Endothelial cell of umbilical vein (primary cell): ENCODE data around the gene CDX2. TPM values are rescaled to one million over a fixed set of nuclear protein-coding genes. Genes with fewer than 3 reads are reported as not detected.

ENCODE experiments used
- BruUV-seq: library from RNA; stranded (reverse); fragments of 400-500 nt; replicated peaks from 2 replicates; lab custom pipeline; 2021; lab: Mats Ljungman, UMichigan
- CTCF ChIA-PET: fragments of 300-600, 350-600 bp; sonication (Branson Sonifier 250); formaldehyde crosslinking; loops from one replicate; lab custom pipeline; 2021; ENCODE audit warnings: antibody characterized with exemption, inconsistent platforms; lab: Charles Lee
- POLR2A ChIA-PET: fragments of 300-600, 350-600 bp; sonication (Branson Sonifier 250); formaldehyde crosslinking; loops from one replicate; lab custom pipeline; 2021; ENCODE audit warnings: antibody characterized with exemption, inconsistent platforms; lab: Charles Lee
- DNase-seq: peaks from one replicate; pipeline ENCODE4 v3.0.0-alpha.2; 2011; ENCODE audit warnings: low read depth, low spot score
- FAIRE-seq: peaks from 2 replicates; lab custom pipeline; 2011; peaks lifted over from hg19 to GRCh38; lab: Jason Lieb, UNC
- H2AFZ ChIP-seq: 2 replicates; pipeline ENCODE4 v1.6.0; 2012; ENCODE audit warnings: low read depth, low read length, control low read depth, inconsistent platforms
- H3K27ac ChIP-seq: 2 replicates; pipeline ENCODE4 v1.5.1; 2011; ENCODE audit warnings: low read depth, mild to moderate bottlenecking, control low read depth, low read length, moderate library complexity; ENCODE audit not compliant: insufficient read depth
- H3K27me3 ChIP-seq, 2 experiments: 2 replicates each; pipeline versions ENCODE4 v1.6.0 to v1.6.1; 2011; ENCODE audit warnings: low read length in 2 of 2, mixed read lengths in 1 of 2; ENCODE audit not compliant: control insufficient read depth in 2 of 2, insufficient read depth in 2 of 2
- H3K36me3 ChIP-seq, 2 experiments: 2 replicates in 1 of 2; 3 replicates in 1 of 2; pipeline ENCODE4 v1.5.1; 2011; ENCODE audit warnings: low read length in 2 of 2, mild to moderate bottlenecking in 1 of 2, moderate library complexity in 1 of 2; ENCODE audit not compliant: control insufficient read depth in 2 of 2, insufficient read depth in 2 of 2; ENCODE audit errors: extremely low read depth in 1 of 2
- H3K4me1 ChIP-seq: 3 replicates; pipeline ENCODE4 v1.5.1; 2011; ENCODE audit warnings: mild to moderate bottlenecking, low read length; ENCODE audit not compliant: control insufficient read depth, insufficient read depth; ENCODE audit errors: extremely low read depth
- H3K4me2 ChIP-seq: 2 replicates; pipeline ENCODE4 v1.6.1; 2011; ENCODE audit warnings: low read length, control low read depth, mixed read lengths; ENCODE audit not compliant: insufficient read depth
- H3K4me3 ChIP-seq, 3 experiments: fragments of 200-600 bp in 1 of 3; sonication (generic), shearing (Covaris generic) in 1 of 3; replicated peaks in 1 of 3; 2 replicates each; pipeline ENCODE4 v1.5.1; 2011 to 2016; ENCODE audit warnings: control low read depth in 3 of 3, low read length in 3 of 3, mild to moderate bottlenecking in 2 of 3, inconsistent platforms in 1 of 3, low read depth in 1 of 3, moderate library complexity in 1 of 3; ENCODE audit not compliant: insufficient read depth in 1 of 3
- H3K79me2 ChIP-seq: 2 replicates; pipeline ENCODE4 v1.6.0; 2012; ENCODE audit warnings: low read length, inconsistent platforms; ENCODE audit not compliant: control insufficient read depth, insufficient read depth
- H3K9ac ChIP-seq: replicated peaks from 2 replicates; pipeline ENCODE3; 2011; ENCODE audit warnings: low read length, control low read depth; ENCODE audit not compliant: insufficient read depth; ENCODE audit errors: extremely low read depth
- H3K9me1 ChIP-seq: replicated peaks from 3 replicates; pipeline ENCODE4 v1.6.0; 2011; ENCODE audit warnings: mild to moderate bottlenecking, low read length; ENCODE audit not compliant: control insufficient read depth, insufficient read depth; ENCODE audit errors: extremely low read depth
- H3K9me3 ChIP-seq: replicated peaks from 2 replicates; pipeline ENCODE4 v1.5.1; 2012; ENCODE audit warnings: low read length, inconsistent platforms; ENCODE audit not compliant: control insufficient read depth, insufficient read depth
- H4K20me1 ChIP-seq: replicated peaks from 2 replicates; pipeline ENCODE3; 2011; ENCODE audit warnings: mild to moderate bottlenecking, low read length; ENCODE audit not compliant: control insufficient read depth, insufficient read depth; ENCODE audit errors: extremely low read depth
- EZH2 ChIP-seq: IDR thresholded peaks from 2 replicates; pipeline ENCODE4 v1.6.1; 2012; ENCODE audit warnings: borderline replicate concordance, low read depth, mild to moderate bottlenecking, moderate library complexity, low read length, inconsistent platforms; ENCODE audit not compliant: severe bottlenecking
- FOS ChIP-seq: IDR thresholded peaks from 2 replicates; pipeline ENCODE4 v1.6.1; 2011; ENCODE audit warnings: mild to moderate bottlenecking, low read length, moderate library complexity, borderline replicate concordance; ENCODE audit not compliant: insufficient read depth
- GATA2 ChIP-seq: IDR thresholded peaks from 2 replicates; pipeline ENCODE4 v1.7.0; 2011; ENCODE audit warnings: low read depth, mild to moderate bottlenecking, moderate library complexity, mixed read lengths, low read length; ENCODE audit not compliant: insufficient read length, insufficient read depth
- JUN ChIP-seq: IDR thresholded peaks from 2 replicates; pipeline ENCODE4 v1.6.1; 2011; ENCODE audit warnings: borderline replicate concordance, low read depth; ENCODE audit not compliant: insufficient read length, insufficient read depth
- MYC ChIP-seq: IDR thresholded peaks from one replicate; pipeline ENCODE4 v1.6.1; 2011; ENCODE audit warnings: mild to moderate bottlenecking, low read depth, low read length
- POLR2A ChIP-seq: IDR thresholded peaks from 2 replicates; pipeline ENCODE4 v1.6.1; 2012; ENCODE audit warnings: low read depth, mild to moderate bottlenecking, control low read depth, low read length
- POLR2AphosphoS5 ChIP-seq: IDR thresholded peaks from 2 replicates; pipeline ENCODE4 v1.6.1; 2012; ENCODE audit warnings: low read depth, mild to moderate bottlenecking, control low read depth, low read length, moderate library complexity; ENCODE audit not compliant: insufficient read depth
- dilution Hi-C: fragments of 300-500 bp; cut with MboI; formaldehyde crosslinking; loops from one replicate; pipeline ENCODE4 v1.15.0; 2019; ENCODE audit warnings: low sequenced_read_pairs; ENCODE audit not compliant: extremely low pct_ligation_motif_present
- intact Hi-C: fragments of 100-400 bp; cut with micrococcal nuclease; formaldehyde crosslinking; loops from one replicate; pipeline ENCODE4 v1.10.0; 2022
- polyA plus RNA-seq, 4 experiments: library from polyadenylated mRNA; depleted of rRNA in 3 of 4; stranded (reverse) in 3 of 4; unstranded in 1 of 4; fragments of >200 nt; gene quantifications; 2 replicates each; pipeline versions ENCODE4 v1.2.1 to v1.2.3, GENCODE V29; 2011 to 2012; ENCODE audit warnings: missing spikeins in 1 of 4
- total RNA-seq: library from RNA; stranded (reverse); gene quantifications from 2 replicates; pipeline ENCODE4 v1.2.3, GENCODE V29; 2021
- TF ChIP-seq, protein P1 (sequence below): IDR thresholded peaks from 2 replicates; pipeline ENCODE4 v1.6.1; 2011; ENCODE audit not compliant: insufficient read depth, insufficient read length
- TF ChIP-seq, protein P2 (sequence below), 2 donors: IDR thresholded peaks; 1 replicate in 1 of 2; 2 replicates in 1 of 2; pipeline ENCODE4 v1.5.1; 2011; ENCODE audit warnings: low read length in 2 of 2, mild to moderate bottlenecking in 2 of 2, moderate library complexity in 2 of 2, control low read depth in 1 of 2, inconsistent platforms in 1 of 2, low read depth in 1 of 2; ENCODE audit not compliant: insufficient read depth in 1 of 2; ENCODE audit errors: extremely low read depth in 1 of 2

CDX2 gene
- total and polyA plus RNA-seq, 2 donors (not counting 3 experiments of a cell fraction or from before 2014, with no cell fraction given), result not detected

DNA sequence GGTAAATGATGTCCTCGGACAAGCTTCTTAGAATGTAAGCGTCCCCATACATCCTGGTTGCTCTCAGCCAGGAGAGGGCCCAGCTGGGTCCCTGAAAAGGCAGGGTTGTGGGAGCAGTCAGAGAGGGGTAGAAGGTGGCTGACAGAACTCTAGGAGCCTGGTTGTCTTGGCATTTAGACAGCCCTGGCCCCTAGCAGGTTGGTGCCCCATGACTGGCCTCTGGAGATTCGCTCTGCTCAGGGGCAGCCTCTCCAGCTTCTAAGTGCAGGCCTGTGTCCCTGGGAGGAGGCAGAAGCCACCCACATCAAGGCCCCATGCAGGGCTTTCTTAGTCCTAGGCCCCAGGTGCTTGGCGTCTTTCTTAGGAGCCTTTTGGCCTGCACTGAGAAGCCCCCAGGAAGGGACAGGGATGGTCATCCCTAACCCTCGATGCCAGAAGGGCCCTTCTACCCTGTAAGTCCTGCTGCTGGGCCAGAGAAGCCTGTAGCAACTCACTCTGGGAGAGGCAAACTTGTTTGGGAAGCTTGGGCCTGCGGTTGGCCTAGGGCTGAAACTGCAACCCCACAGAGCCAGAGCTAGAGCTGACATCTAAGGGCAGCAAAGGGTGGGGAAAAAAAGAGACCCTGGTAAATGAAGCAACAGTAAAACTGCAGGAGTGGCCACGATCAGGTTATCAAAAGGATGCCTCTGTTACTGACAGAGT is 2.8 kb upstream of the CDX2 start:
- H3K79me2 ChIP-seq, result no peaks in the 10 kb centered on the region
- no peak overlapping the region for H3K4me3 ChIP-seq
- H3K4me2 ChIP-seq, result no peak overlapping the region
- H3K27me3 ChIP-seq, result peaks cover 88 to 99% of the 10 kb centered on the region in 2 experiments
- H3K9me3 ChIP-seq, result no peaks in the 10 kb centered on the region
- ChIA-PET CTCF (interaction anchor here (1.8 to 3.3 kb wide), 2 partner anchors 12 to 18 kb away, joined by 4 to 11 read pairs; no protein-coding TSS in a partner anchor), POLR2A (no interaction called here)
- FAIRE-seq (no peak), DNase-seq (no peak)
- no peak overlapping the region for H2AFZ ChIP-seq
- TF ChIP-seq, protein P1, sequence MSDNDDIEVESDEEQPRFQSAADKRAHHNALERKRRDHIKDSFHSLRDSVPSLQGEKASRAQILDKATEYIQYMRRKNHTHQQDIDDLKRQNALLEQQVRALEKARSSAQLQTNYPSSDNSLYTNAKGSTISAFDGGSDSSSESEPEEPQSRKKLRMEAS, result no peak
- TF ChIP-seq JUN (no peak), EZH2 (no peak), MYC (no peak), POLR2A (no peak), POLR2AphosphoS5 (no peak), FOS (no peak), GATA2 (no peak)
- TF ChIP-seq, protein P2, sequence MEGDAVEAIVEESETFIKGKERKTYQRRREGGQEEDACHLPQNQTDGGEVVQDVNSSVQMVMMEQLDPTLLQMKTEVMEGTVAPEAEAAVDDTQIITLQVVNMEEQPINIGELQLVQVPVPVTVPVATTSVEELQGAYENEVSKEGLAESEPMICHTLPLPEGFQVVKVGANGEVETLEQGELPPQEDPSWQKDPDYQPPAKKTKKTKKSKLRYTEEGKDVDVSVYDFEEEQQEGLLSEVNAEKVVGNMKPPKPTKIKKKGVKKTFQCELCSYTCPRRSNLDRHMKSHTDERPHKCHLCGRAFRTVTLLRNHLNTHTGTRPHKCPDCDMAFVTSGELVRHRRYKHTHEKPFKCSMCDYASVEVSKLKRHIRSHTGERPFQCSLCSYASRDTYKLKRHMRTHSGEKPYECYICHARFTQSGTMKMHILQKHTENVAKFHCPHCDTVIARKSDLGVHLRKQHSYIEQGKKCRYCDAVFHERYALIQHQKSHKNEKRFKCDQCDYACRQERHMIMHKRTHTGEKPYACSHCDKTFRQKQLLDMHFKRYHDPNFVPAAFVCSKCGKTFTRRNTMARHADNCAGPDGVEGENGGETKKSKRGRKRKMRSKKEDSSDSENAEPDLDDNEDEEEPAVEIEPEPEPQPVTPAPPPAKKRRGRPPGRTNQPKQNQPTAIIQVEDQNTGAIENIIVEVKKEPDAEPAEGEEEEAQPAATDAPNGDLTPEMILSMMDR (IDR thresholded peaks at IDR 0.05; ENCODE audit: extremely low read depth in 1 of 2, insufficient read depth in 1 of 2, low read depth in 1 of 2, low read length in 2 of 2), result no peak
- H4K20me1 ChIP-seq, result no peaks in the 10 kb centered on the region
- H3K4me1 ChIP-seq, result no peaks in the 10 kb centered on the region
- no peak overlapping the region for H3K27ac ChIP-seq
- dilution Hi-C loops, result no loop called here
- no peaks in the 10 kb centered on the region for H3K36me3 ChIP-seq
- H3K9ac ChIP-seq, result no peak overlapping the region
- intact Hi-C loops, result no loop called here
- no peaks in the 10 kb centered on the region for H3K9me1 ChIP-seq
- no TSS peak for BruUV-seq
